Measurements from ENCODE around the gene POLR1E.
"Not testable (repeated sequence)": the region's sequence is repeated elsewhere in the genome, so short reads cannot be mapped to it uniquely, and the experiment has no call there.

Gene POLR1E

DNA sequence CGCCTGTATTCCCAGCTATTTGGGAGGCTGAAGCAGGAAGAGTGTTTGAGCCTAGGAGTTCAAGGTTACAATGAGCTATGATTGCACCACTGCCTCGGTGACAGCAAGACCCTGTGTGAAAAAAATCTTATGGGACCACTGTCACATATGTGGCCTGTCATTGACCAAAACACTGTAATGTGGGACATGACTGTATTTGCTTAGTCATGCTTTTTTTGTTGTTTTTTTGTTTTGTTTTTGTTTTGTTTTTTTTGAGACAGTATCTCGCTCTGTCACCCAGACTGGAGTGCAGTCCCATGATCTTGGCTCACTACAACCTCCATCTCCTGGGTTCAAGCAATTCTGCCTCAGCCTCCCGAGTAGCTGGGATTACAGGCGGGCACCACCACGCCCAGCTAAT, 13.5 kb downstream of the POLR1E start:
- no peak for DNase-seq (ENCODE audit: low read depth in 2 of 2, low spot score in 1 of 2)

DNA sequence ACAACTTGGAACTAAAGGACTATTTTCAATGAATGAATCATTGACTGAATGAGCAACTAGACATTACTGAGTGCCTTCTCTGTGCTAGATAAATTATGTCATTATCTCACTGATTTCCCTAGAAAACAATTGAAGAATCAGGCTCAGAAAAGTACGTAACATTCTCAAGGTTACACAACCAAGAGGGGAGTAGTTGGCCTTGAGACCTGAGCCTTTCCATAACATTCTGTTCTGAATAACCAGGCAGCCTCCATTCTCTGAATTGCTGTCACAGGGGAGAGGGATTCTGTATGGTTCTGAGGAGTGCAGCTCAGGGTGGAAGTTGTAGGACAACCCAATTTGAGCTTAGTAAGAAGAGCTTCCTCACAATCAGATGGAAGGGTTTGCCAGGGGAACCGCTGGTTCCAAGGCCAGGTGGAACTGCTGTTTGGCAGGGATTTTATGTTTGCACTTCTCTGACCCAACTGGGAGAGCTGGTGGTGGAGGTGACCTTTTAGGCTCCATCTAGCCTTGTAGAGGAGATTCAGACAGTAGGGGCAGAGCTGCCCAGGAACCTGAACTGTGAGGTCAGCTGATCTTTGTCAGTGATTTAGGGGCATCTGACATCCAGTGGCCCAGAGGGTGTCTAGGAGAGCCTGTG, 16.3 kb downstream of the POLR1E start:
- no peak for DNase-seq (ENCODE audit: low read depth in 2 of 2, low spot score in 1 of 2)

DNA sequence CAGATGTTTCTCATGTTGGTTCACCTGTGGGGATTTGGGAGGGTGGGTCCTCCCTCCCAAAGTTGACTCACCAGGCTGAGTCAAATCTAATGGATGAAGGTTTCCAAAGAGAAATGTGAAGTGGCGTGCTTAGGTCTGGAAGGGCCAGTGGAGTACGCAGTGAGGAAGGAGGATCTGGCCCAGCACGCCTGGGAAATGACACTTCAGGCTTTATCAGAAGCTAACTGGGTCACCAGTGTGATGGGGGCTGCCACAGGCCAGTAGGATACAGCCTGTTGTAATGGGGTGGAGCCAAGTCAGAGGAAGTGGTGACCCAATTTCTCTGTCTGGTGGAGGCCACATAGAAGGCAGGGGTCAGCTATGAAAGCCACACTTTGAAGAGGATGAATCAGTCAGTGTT, 18.0 kb downstream of the POLR1E start:
- peak in 1 of 2 donors; percentile 22 for DNase-seq (ENCODE audit: low read depth in 2 of 2, low spot score in 1 of 2)

DNA sequence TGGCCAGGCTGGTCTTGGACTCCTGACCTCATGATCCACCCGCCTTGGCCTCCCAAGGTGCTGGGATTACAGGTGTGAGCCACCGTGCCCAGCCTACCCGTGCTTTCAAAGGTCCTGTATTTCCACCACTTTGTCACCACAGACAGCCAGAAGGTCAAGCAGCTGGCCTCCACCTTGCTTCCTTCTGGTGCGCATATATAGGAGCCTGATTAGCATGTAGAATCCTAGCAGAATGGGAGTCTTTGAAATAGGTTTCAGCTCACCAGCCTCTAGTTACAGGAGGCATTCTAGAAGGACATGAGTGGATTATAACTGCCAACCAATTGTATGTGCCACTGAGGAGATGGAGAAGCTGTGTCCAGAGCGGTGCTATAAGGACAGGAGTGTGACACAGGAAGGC, 18.9 kb downstream of the POLR1E start:
- no peak for DNase-seq (ENCODE audit: low read depth in 2 of 2, low spot score in 1 of 2)

DNA sequence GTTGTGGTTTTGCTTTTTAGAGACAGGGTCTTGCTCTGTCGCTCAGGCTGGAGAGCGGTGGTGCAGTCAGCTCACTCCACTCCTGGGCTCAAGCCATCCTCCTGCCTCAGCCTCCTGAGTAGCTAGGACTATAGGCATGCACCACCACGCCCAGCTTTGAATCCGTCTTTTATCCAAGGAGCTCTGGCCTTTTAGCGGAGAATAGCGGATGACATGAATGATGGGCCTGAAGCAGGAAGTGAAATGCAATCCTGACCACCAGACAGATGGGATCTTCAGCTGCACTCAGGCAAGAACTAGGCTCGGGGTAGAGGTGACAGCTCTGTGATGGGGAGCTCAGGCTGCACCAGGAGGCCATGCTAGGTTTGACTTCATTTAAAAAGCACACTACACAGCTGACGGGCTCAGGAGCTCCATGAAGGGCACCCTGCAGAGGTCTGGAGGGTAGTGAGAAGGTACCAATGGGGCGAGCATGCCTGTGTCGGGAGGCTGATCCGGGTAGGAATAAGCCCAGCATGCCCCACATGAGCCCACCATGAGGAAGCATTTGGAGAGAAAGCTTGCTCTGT, 21.9 kb downstream of the POLR1E start:
- no peak for DNase-seq (ENCODE audit: low read depth in 2 of 2, low spot score in 1 of 2)

DNA sequence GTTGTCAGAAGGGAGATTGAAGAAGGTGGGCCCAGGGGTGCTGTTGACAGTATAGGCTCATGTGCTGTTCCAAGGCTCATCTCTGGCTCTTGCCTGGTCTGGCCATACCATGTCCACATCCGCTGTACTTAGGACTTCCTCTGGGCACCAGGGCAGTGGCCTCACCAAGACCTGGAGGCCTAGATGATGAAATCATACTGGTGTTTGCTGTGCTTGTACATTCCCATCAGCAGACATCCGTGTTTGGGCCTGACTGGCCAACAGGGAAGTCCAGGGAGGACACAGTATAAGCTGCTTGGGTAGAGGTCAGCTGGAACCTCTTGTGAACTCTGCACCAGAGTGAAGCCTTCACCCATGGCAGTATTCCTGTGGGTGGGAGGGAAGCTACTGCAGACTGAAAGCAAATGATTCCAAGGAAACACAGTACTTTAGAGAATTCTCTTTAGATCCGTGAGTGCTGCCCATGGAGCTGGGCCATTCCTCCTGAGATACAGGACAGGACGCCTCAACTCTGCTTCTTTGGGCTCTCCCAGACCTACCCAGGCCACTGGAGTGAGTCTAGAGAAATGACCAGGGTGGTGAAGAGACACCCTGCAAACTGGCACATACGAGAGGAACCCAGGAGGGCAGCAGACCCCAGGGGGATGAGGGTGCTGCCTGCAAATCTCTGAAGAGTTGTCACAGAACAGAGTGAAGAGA, 22.5 kb downstream of the POLR1E start:
- DNase-seq (ENCODE audit: low read depth in 2 of 2, low spot score in 1 of 2) = no peak

DNA sequence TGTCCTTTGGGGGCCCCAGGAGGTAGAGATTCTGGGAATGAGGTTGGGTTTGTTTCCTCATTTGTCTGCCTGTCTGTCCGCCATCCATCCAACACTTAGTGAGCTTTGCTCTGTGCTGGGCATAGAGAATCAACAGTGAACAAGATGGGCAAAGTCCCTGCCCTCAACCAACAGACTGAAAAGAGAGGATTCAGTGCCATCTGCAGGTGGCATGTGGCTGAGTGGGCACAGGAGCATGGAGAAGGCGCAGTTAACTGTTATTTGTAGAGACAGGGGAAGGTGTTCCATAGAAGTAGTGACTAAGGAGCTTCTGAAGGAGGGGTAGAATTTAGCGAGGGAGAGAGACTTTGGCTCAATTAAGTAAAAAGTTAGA, 23.1 kb downstream of the POLR1E start:
- no peak for DNase-seq (ENCODE audit: low read depth in 2 of 2, low spot score in 1 of 2)

DNA sequence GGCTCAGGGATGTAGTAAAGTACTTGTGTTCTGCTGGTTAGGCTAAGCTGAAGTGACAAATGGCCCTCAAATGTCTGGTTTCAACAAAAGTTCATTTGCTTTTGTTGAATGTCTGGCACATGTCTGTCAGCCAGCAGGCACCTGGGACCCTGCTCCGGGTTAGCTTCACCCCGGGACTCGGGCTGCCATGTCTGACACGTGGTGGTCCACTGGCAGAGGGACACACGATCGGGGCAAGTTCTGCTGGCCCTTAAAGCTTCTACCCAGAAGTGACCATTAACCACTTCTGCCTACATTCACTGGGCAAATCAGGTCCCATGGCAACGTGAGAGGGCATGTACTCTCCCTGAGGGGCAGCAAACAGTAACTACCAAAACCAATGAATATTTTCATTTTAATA, 23.8 kb downstream of the POLR1E start:
- DNase-seq (ENCODE audit: low read depth in 2 of 2, low spot score in 1 of 2) = no peak

DNA sequence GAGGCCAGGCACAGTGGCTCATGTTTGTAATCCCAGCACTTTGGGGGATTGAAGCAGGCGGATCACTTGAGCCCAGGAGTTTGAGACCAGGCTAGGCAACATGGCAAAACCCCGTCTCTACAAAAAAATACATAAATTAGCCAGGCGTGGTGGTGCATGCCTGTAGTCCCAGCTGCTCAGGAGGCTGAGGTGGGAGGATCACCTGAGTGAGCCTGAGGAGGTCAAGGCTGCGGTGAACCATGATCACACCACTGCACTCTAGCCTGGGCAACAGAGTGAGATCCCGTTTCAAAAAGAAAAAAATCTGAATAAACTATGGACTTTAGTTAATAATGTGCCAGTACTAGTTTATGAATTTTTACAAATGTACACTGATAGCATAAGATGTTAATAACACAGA, 24.3 kb downstream of the POLR1E start:
- DNase-seq (ENCODE audit: low read depth in 2 of 2, low spot score in 1 of 2) = not testable (repeated sequence)

DNA sequence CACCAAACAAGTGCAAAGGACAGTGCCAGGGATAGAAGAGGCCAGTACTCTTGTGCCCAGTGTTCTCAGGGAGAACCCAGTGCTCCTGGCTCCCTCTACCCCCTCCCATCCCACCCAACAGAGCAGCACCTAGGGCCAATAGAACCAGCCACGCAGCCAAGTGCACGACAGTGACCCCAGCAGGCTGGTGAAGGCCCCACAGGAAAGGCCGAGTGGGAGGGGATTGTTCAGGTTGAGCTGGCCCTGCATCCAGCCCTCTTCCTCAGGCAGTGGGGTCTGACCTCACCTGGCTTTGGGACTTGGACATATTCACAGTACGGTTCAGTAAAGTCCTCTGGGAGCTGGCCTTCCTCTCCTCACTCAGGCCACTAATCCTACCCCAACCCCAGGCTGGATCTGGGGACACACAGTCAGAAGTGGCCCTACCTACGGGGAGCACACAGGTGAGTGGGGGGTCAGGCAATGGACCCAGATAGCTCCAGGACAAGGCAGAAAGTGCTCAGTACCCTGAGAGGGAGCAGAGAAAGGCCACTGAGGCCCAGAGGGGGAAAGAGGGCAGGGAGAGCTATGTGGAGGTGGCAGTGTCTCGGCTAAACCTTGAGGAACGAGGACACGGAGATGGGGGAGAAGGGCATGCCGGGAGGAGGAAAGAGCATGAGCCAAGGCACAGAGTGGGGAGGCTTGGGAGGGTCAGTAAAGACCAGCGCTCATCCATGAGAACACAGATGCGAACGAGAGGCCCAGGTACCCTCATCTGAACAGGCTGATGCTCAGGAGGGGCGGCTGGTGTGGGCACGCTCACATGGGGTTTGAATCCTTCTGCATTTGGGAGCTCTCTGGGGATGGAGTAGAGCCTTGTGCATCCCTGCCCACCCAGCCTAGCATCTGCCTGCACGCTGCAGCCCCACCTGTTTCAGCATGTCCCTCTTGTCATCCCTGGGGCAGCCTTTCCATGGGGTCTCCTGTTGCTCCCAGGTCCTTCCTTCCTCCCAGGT, 25.6 kb downstream of the POLR1E start:
- no peak for DNase-seq (ENCODE audit: low read depth in 2 of 2, low spot score in 1 of 2)

DNA sequence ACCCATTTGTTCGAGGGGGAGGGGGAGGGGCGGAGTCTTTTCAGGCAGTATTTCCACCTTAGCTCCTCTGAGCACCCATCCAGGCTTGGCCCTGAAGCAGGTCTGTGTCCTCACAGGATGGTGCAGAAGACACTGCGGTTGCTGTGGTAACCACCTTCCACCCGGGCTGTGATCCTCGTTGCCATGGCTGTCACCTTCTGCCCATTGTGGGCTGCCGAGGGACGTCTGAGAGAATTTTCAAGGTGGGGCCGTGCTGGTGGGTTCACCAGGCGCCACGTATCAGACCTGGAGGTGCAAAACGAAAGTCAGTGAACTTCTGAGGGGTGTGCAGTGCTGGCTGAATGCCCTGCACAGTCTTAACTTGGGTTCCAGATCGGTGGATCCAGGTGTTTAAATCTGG, 26.7 kb downstream of the POLR1E start:
- peak; percentile 8 to 11 for DNase-seq (ENCODE audit: low read depth in 2 of 2, low spot score in 1 of 2)

DNA sequence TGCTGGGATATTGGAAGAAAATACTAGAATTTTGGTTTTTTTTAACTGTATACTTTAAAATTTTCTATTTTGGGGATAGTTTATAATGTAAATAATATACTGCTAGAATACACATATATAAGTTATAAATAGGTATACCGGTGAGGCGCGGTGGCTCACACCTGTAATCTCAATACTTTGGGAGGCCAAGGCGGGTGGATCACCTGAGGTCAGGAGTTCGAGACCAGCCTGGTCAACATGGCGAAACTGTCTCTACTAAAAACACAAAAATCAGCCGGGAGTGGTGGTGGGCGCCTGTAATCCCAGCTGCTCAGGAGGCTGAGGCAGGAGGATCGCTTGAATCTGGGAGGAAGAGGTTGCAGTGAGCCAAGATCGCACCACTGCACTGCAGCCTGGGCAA, 28.7 kb downstream of the POLR1E start:
- DNase-seq (ENCODE audit: low read depth in 2 of 2, low spot score in 1 of 2) = not testable (repeated sequence)

DNA sequence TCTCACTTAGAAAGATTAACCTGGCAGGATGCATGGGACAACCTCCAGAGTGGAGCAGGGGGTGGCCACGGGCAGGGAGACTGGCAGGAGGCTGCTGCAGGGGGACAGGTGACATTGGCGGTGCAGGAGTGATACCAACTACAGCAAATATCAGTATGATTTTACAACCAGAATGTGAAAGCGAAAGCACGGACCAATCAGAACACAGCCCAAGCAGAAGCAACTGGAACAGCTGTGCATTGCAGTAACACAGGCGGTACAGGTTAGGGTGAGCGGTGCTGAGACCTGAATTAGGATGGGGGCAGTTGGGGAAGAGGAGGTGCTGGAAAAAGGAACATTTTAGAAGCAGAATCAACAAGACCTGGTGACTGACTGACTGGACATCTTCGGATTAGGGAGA, 29.3 kb downstream of the POLR1E start:
- no peak for DNase-seq (ENCODE audit: low read depth in 2 of 2, low spot score in 1 of 2)

DNA sequence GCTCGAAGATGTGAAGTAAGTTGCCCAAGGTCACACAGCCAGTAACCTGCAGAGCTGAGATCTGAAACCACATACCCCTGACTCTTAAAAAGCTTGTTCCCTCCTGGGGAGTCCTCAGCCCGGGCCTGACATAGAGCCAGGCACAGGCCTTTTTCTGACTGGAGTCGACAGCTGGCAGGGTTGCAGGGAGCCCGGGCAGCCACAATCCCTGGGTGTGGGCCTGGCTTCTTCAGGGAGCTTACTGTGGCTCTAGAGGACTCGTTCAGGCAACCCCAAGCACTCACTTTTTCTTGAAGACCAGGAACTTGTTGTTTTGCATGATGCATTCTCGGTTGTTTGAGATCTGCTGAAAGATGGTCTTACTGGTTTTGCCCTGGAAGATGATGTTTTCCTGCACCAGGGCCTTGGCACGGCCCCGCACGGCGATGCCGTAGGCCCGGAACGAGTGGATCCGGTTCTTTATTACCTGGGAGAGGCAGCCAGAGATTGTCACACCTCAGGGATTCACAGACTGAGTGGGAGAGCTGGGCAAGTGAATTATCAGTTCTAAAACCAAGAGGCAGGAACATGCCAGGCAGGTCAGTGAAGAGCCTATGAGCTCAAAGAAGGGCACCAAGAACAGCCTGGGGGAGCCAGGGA, 30.0 kb downstream of the POLR1E start:
- DNase-seq (ENCODE audit: low read depth in 2 of 2, low spot score in 1 of 2) = no peak

DNA sequence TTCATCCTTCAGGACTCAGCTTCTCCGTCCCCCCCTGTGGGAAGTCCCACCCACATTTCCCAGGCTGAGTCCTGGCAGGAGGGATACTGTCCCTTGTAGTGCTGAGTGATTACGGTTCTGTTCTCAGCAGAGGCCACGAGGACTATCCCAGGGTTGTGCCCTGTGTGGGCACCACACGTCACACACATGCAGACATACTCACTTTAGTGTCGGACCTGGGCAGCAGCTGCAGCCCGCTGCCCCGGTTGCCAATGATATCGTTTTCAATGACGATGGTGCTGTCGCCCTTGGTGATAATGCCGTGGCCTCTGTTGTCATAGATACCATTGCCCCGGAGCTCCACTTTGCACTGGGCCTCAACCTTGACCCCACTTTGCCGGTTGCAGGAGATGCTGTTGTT, 32.2 kb downstream of the POLR1E start:
- DNase-seq (ENCODE audit: low read depth in 2 of 2, low spot score in 1 of 2) = no peak

DNA sequence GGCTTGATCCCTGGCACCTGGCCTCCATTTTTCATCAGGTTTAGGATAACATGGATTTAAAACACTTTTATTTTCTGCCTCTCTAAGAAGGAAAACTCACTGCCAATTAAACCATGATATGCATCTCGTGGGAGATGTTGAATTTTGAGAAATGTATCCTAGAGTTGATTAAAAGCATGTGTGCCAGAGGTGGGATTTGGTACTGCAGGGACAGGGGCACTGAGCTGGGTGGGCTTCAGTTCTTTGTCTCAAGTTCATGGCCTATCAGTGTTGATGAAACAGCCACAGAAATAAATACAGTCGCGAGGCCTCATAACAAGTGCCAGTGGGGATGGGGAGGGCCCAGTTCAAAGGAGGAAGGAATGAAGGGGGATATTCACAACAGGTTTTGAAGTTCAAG, 34.9 kb downstream of the POLR1E start:
- DNase-seq (ENCODE audit: low read depth in 2 of 2, low spot score in 1 of 2) = no peak

DNA sequence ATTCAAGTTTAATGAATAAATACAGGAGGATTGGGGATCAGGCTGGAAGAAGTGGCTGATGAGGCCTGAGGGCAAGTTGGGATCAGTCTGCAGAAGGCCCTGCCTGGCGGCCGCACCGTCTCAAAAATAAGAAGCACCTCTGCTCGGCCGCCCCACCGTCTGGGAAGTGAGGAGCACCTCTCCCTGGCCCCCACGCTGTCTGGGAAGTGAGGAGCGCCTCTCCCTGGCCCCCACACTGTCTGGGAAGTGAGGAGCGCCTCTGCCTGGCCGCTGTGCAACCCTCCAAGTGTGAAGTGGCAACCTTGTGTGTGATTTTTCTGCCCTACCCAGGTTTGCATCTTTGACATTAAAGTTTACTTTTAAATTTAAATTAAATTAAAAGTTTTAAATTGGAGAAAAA, 35.4 kb downstream of the POLR1E start:
- DNase-seq (ENCODE audit: low read depth in 2 of 2, low spot score in 1 of 2) = no peak

DNA sequence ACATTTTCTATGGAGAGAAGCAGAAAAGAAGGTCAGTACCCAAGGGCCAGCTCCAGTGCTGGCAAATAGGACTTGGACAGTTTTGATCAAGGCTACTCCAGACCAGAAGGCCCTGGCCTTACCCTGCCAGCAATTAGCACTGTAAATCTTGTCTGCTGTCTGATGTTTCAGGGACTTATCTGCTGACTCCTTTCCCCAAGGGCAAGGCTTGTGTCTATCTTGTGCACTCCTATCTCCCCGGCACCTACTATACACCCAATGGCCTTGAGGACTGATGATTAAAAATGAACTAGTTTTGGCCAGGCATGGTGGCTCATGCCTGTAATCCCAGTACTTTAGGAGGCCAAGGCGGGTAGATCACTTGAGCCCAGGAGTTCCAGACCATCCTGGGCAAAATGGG, 37.2 kb downstream of the POLR1E start:
- no peak for DNase-seq (ENCODE audit: low read depth in 2 of 2, low spot score in 1 of 2)

DNA sequence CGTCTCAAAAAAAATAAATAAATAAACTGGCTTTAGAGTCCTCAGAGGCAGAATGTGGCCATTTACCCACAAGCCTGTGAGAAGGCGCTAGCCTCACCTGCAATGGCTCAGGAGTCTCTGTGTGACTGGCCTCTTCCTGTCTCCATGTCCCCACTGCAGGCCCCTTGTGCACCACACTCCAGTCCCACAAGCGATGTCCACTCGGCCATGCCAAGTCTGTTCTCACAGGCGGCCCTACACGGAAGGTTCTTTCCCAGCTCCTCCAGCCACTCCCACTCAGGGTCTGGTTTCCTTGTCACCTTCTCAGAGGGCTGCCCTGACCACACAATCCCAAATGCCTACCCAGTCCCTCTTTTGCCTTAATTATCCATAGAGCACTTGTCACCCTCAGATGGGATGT, 38.2 kb downstream of the POLR1E start:
- DNase-seq (ENCODE audit: low read depth in 2 of 2, low spot score in 1 of 2) = no peak

DNA sequence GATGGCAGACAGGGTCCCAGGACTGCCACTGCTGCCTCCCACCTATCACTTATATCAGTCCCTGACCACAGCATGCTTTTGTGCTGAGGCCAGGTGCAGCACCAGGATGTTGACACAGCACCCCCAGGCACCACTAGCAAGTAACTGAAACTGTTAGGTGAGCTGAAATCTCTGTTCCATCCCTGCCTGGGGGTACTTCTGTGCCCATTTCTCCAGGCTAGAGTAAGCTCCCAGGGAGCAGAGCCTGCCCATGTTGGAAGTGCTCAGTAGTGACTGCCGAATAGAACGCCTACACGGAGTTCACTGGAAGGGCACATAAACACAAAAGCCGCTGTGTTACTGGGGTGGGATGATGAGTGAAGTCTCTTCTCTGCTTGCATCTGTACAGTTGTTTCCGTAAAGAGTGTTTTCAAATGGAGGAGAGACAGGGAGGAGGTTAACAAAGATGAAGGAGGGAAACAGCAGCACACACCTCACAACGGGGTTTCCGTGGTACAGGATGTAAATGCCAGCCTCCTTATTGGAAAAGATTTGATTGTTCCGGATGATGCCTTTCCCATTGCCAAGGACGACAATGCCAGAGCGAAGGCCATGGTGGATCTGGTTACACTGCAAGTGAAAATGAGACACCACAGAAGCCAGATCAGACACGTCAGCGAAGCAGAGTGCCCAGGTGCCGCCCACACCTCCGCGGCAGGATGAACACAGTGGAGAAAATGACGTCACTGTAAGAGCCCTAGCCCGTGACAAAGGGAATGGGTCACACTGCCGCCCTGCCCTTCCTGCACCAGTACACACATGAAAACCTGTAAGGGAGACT, 43.1 kb downstream of the POLR1E start:
- peak in 1 of 2 donors; percentile 38 for DNase-seq (ENCODE audit: low read depth in 2 of 2, low spot score in 1 of 2)

Measured in stimulated activated CD8-positive, alpha-beta memory T cell treated with anti-CD3 and anti-CD28 coated beads, Interleukin-4, amount 100 ng/mL, for 1 hour (primary cell).